GM19468 (cell line): ENCODE data around the gene P2RX5.

ENCODE experiments used
- ATAC-seq: cut with Tn5 transposase; IDR thresholded peaks from one replicate; pipeline ENCODE4 v1.9.1; 2021; ENCODE audit warnings: mild to moderate bottlenecking, moderate library complexity, moderate number of reproducible peaks; ENCODE audit not compliant: unreplicated experiment; ENCODE audit errors: extremely low read depth

The P2RX5 gene

GRCh38 chr17:3630781-3631180 lies 65.2 kb downstream of the P2RX5 start:
- no peak for ATAC-seq

- ATAC-seq: no peak
Observed at GRCh38 chr17:3627769-3628167, 68.2 kb downstream of the P2RX5 start.

DNA sequence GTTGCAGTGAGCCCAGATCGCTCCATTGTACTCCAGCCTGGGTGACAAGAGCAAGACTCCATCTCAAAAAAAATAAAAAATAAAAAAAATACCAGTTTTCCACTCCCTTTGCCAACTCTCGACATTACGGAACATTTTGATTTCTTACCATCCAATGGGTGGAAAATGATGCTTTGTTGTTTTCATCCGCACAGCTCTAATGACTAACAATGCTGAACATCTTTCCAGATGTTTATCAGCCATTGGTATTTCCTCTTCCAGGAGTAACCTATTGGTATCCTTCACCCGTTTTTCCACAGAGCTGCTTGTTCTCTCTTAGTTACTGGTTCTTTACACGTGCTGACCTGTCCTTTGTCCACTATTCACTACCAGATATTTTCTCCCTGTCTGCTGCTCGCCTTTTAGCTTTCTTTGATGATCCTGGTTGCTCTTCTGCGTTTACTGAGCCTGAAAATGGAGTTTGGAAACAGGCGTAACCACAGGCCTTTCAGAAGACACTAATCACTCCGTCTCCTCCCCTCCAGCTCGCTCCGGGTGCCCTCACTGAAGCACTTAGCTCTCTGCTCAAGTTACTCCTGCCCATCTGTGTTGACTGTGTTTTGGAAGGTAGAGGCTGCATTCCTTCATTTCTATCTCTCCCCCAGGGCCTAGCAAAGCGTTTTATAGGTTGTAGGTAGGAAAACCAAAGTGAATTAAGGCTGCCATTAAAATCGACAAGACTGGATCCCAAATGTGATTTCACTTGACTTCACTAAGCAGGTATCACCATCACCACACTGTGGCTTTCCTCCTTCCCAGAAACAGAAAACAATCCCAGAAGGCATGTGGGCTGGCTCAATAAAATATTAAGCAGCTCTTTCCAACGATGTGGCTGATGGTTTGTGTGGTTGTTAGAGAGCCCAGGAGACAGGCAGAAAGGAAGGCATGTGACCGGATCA lies 68.9 kb downstream of the P2RX5 start:
- ATAC-seq: no peak
